NT2/D1 (cell line): ENCODE data around the gene DAB2IP.

Experiments
- DNase-seq: peaks from one replicate; pipeline ENCODE4 v3.0.0-alpha.2; 2011; ENCODE audit warnings: low read depth, low spot score
- H3K27me3 ChIP-seq: 2 replicates; pipeline ENCODE4 v1.6.0; 2011; ENCODE audit warnings: mild to moderate bottlenecking; ENCODE audit not compliant: insufficient read length, insufficient read depth
- H3K36me3 ChIP-seq: 2 replicates; pipeline ENCODE4 v1.6.1; 2011; ENCODE audit warnings: mild to moderate bottlenecking, low read length, mixed read lengths; ENCODE audit not compliant: insufficient read depth, insufficient read length
- H3K4me1 ChIP-seq: 2 replicates; pipeline ENCODE4 v1.5.1; 2011; ENCODE audit not compliant: insufficient read depth, insufficient read length
- H3K4me3 ChIP-seq: 2 replicates; pipeline ENCODE4 v1.5.1; 2011; ENCODE audit warnings: low read depth; ENCODE audit not compliant: insufficient read length
- H3K9ac ChIP-seq: 2 replicates; pipeline ENCODE4 v1.6.0; 2011; ENCODE audit warnings: low read depth; ENCODE audit not compliant: insufficient read length
- H3K9me3 ChIP-seq: 2 replicates; pipeline ENCODE4 v1.5.1; 2011; ENCODE audit warnings: mild to moderate bottlenecking, low read length; ENCODE audit not compliant: insufficient read depth
- SUZ12 ChIP-seq: IDR thresholded peaks from 2 replicates; pipeline ENCODE4 v1.6.1; 2011; ENCODE audit not compliant: insufficient read length, insufficient read depth; ENCODE audit errors: extremely low read depth
- YY1 ChIP-seq: IDR thresholded peaks from 2 replicates; pipeline ENCODE4 v1.6.1; 2011; ENCODE audit not compliant: insufficient read length, insufficient read depth
- ZNF274 ChIP-seq: IDR thresholded peaks from 2 replicates; pipeline ENCODE4 v1.6.1; 2011; ENCODE audit warnings: mild to moderate bottlenecking, low read depth, low read length

The DAB2IP gene

GRCh38 chr9:121763131-121763530 lies 111.7 kb downstream of the DAB2IP start:
- no peak overlapping the region for H3K9ac ChIP-seq
- TF ChIP-seq SUZ12 (no peak), ZNF274 (no peak), YY1 (no peak)
- H3K9me3 ChIP-seq = no peaks in the 10 kb centered on the region
- H3K27me3 ChIP-seq = no peaks in the 10 kb centered on the region
- no peak overlapping the region for H3K4me3 ChIP-seq
- H3K4me1 ChIP-seq = no peaks in the 10 kb centered on the region
- no peak for DNase-seq
- peaks cover 100% of the 10 kb centered on the region for H3K36me3 ChIP-seq

GRCh38 chr9:121763561-121764370 lies 112.3 kb downstream of the DAB2IP start:
- no peak for DNase-seq
- Histone ChIP-seq H3K27me3 (no peaks in the 10 kb centered on the region), H3K4me1 (no peaks in the 10 kb centered on the region), H3K9ac (no peak overlapping the region), H3K36me3 (peaks cover 100% of the 10 kb centered on the region), H3K4me3 (no peak overlapping the region), H3K9me3 (no peaks in the 10 kb centered on the region)
- TF ChIP-seq YY1 (no peak), ZNF274 (no peak), SUZ12 (no peak)

GRCh38 chr9:121764371-121764730 lies 112.9 kb downstream of the DAB2IP start:
- DNase-seq = no peak
- Histone ChIP-seq H3K9me3 (no peaks in the 10 kb centered on the region), H3K36me3 (peaks cover 100% of the 10 kb centered on the region), H3K27me3 (no peaks in the 10 kb centered on the region), H3K4me3 (no peak overlapping the region), H3K9ac (no peak overlapping the region), H3K4me1 (no peaks in the 10 kb centered on the region)
- TF ChIP-seq ZNF274 (no peak), YY1 (no peak)

- TF ChIP-seq SUZ12 (no peak), YY1 (no peak), ZNF274 (no peak)
- no peak for DNase-seq
- Histone ChIP-seq H3K4me3 (no peak overlapping the region), H3K4me1 (no peaks in the 10 kb centered on the region), H3K9ac (no peak overlapping the region), H3K9me3 (no peaks in the 10 kb centered on the region), H3K36me3 (peaks cover 100% of the 10 kb centered on the region), H3K27me3 (no peaks in the 10 kb centered on the region)
Measured at GRCh38 chr9:121765021-121765950, 113.9 kb downstream of the DAB2IP start.

- no peaks in the 10 kb centered on the region for H3K27me3 ChIP-seq
- no peaks in the 10 kb centered on the region for H3K9me3 ChIP-seq
- no peak overlapping the region for H3K9ac ChIP-seq
- no peak overlapping the region for H3K4me3 ChIP-seq
- peaks cover 97% of the 10 kb centered on the region for H3K36me3 ChIP-seq
- DNase-seq = no peak
- TF ChIP-seq YY1 = no peak
- TF ChIP-seq SUZ12 = no peak
- TF ChIP-seq ZNF274 = no peak
- no peaks in the 10 kb centered on the region for H3K4me1 ChIP-seq
Measured at GRCh38 chr9:121766081-121766683, 114.7 kb downstream of the DAB2IP start.

- H3K9me3 ChIP-seq = no peaks in the 10 kb centered on the region
- H3K4me1 ChIP-seq = no peaks in the 10 kb centered on the region
- no peak for DNase-seq
- peaks cover 93% of the 10 kb centered on the region for H3K36me3 ChIP-seq
- H3K27me3 ChIP-seq = no peaks in the 10 kb centered on the region
- TF ChIP-seq YY1 (no peak), ZNF274 (no peak), SUZ12 (no peak)
- no peak overlapping the region for H3K9ac ChIP-seq
- H3K4me3 ChIP-seq = no peak overlapping the region
Measured at GRCh38 chr9:121767171-121767769, 115.8 kb downstream of the DAB2IP start.

GRCh38 chr9:121768416-121769015 lies 117.1 kb downstream of the DAB2IP start:
- H3K9ac ChIP-seq = no peak overlapping the region
- no peak overlapping the region for H3K4me3 ChIP-seq
- TF ChIP-seq YY1 (no peak), SUZ12 (no peak), ZNF274 (no peak)
- H3K9me3 ChIP-seq = no peaks in the 10 kb centered on the region
- H3K36me3 ChIP-seq = peaks cover 92% of the 10 kb centered on the region
- H3K4me1 ChIP-seq = no peaks in the 10 kb centered on the region
- DNase-seq = no peak
- H3K27me3 ChIP-seq = no peaks in the 10 kb centered on the region
